ENCODE data around the gene ZBTB12. TPM values are rescaled to one million over a fixed set of nuclear protein-coding genes. Genes with fewer than 3 reads are reported as not detected.
"Not testable (repeated sequence)": the region's sequence is repeated elsewhere in the genome, so short reads cannot be mapped to it uniquely, and the experiment has no call there.

Gene ZBTB12
- total and polyA plus RNA-seq, 2 donors from 2014 or later: 2.5 to 3.4 TPM

GRCh38 chr6:31907158-31907813 lies 5.4 kb upstream of the ZBTB12 start:
- no peaks in the 10 kb centered on the region for H3K27me3 ChIP-seq (ENCODE audit: control insufficient read depth, insufficient read depth, low read length)
- no peak overlapping the region for H3K27ac ChIP-seq (ENCODE audit: low read depth in 2 of 2, low read length in 2 of 2)
- peaks cover 0 to 8% (median 4%) of the 10 kb centered on the region in 3 donors for H3K4me1 ChIP-seq (ENCODE audit: control insufficient read depth in 2 of 3, insufficient read depth in 2 of 3, low read depth in 1 of 3, low read length in 3 of 3)
- DNase-seq (peak in 3 of 5 donors; percentile 49 to 74 (median 57)), FAIRE-seq (no peak)
- no peak for TF ChIP-seq CTCF (IDR thresholded peaks at IDR 0.05; ENCODE audit: borderline replicate concordance, extremely low read depth, insufficient read depth)
- H3K9me3 ChIP-seq (ENCODE audit: control insufficient read depth in 2 of 3, insufficient read depth in 1 of 3, low read length in 3 of 3): no peaks in the 10 kb centered on the region
- H3K4me3 ChIP-seq (ENCODE audit: low read length in 3 of 3): no peak overlapping the region
- intact Hi-C loops (cut with DNase I): no loop called here
- H3K9ac ChIP-seq (ENCODE audit: low read length in 3 of 3): no peak overlapping the region
- H3K36me3 ChIP-seq (ENCODE audit: control insufficient read depth in 2 of 3, insufficient read depth in 3 of 3, low read length in 3 of 3): no peaks in the 10 kb centered on the region

GRCh38 chr6:31906727-31907126 lies 4.8 kb upstream of the ZBTB12 start:
- H3K9ac ChIP-seq (ENCODE audit: low read length in 3 of 3); FAIRE-seq; intact Hi-C loops (cut with DNase I); H3K27ac ChIP-seq (ENCODE audit: low read depth in 2 of 2, low read length in 2 of 2); H3K4me1 ChIP-seq (ENCODE audit: control insufficient read depth in 2 of 3, insufficient read depth in 2 of 3, low read depth in 1 of 3, low read length in 3 of 3); H3K36me3 ChIP-seq (ENCODE audit: control insufficient read depth in 2 of 3, insufficient read depth in 3 of 3, low read length in 3 of 3); DNase-seq; H3K27me3 ChIP-seq (ENCODE audit: control insufficient read depth, insufficient read depth, low read length); H3K9me3 ChIP-seq (ENCODE audit: control insufficient read depth in 2 of 3, insufficient read depth in 1 of 3, low read length in 3 of 3); H3K4me3 ChIP-seq (ENCODE audit: low read length in 3 of 3): not testable (repeated sequence)

GRCh38 chr6:31906122-31906521 lies 4.2 kb upstream of the ZBTB12 start:
- H3K4me3 ChIP-seq (ENCODE audit: low read length in 3 of 3): no peak overlapping the region
- intact Hi-C loops (cut with DNase I): no loop called here
- no peaks in the 10 kb centered on the region for H3K36me3 ChIP-seq (ENCODE audit: control insufficient read depth in 2 of 3, insufficient read depth in 3 of 3, low read length in 3 of 3)
- H3K27me3 ChIP-seq (ENCODE audit: control insufficient read depth, insufficient read depth, low read length): no peaks in the 10 kb centered on the region
- H3K4me1 ChIP-seq (ENCODE audit: control insufficient read depth in 2 of 3, insufficient read depth in 2 of 3, low read depth in 1 of 3, low read length in 3 of 3): peaks cover 0 to 8% (median 6%) of the 10 kb centered on the region in 3 donors
- FAIRE-seq (no peak), DNase-seq (no peak)
- no peaks in the 10 kb centered on the region for H3K9me3 ChIP-seq (ENCODE audit: control insufficient read depth in 2 of 3, insufficient read depth in 1 of 3, low read length in 3 of 3)
- no peak overlapping the region for H3K27ac ChIP-seq (ENCODE audit: low read depth in 2 of 2, low read length in 2 of 2)
- no peak for TF ChIP-seq CTCF (IDR thresholded peaks at IDR 0.05; ENCODE audit: borderline replicate concordance, extremely low read depth, insufficient read depth)
- H3K9ac ChIP-seq (ENCODE audit: low read length in 3 of 3): no peak overlapping the region

GRCh38 chr6:31905041-31905440 lies 3.2 kb upstream of the ZBTB12 start:
- no peak for TF ChIP-seq CTCF (IDR thresholded peaks at IDR 0.05; ENCODE audit: borderline replicate concordance, extremely low read depth, insufficient read depth)
- Histone ChIP-seq H3K27ac (ENCODE audit: low read depth in 2 of 2, low read length in 2 of 2) (no peak overlapping the region), H3K9ac (ENCODE audit: low read length in 3 of 3) (no peak overlapping the region), H3K27me3 (ENCODE audit: control insufficient read depth, insufficient read depth, low read length) (no peaks in the 10 kb centered on the region), H3K36me3 (ENCODE audit: control insufficient read depth in 2 of 3, insufficient read depth in 3 of 3, low read length in 3 of 3) (no peaks in the 10 kb centered on the region), H3K9me3 (ENCODE audit: control insufficient read depth in 2 of 3, insufficient read depth in 1 of 3, low read length in 3 of 3) (no peaks in the 10 kb centered on the region), H3K4me1 (ENCODE audit: control insufficient read depth in 2 of 3, insufficient read depth in 2 of 3, low read depth in 1 of 3, low read length in 3 of 3) (peaks cover 0 to 10% (median 8%) of the 10 kb centered on the region in 3 donors), H3K4me3 (ENCODE audit: low read length in 3 of 3) (no peak overlapping the region)
- DNase-seq: no peak
- FAIRE-seq: no peak
- intact Hi-C loops (cut with DNase I): no loop called here
